ENCODE measurements around the gene TMC6.

Gene TMC6, protein sequence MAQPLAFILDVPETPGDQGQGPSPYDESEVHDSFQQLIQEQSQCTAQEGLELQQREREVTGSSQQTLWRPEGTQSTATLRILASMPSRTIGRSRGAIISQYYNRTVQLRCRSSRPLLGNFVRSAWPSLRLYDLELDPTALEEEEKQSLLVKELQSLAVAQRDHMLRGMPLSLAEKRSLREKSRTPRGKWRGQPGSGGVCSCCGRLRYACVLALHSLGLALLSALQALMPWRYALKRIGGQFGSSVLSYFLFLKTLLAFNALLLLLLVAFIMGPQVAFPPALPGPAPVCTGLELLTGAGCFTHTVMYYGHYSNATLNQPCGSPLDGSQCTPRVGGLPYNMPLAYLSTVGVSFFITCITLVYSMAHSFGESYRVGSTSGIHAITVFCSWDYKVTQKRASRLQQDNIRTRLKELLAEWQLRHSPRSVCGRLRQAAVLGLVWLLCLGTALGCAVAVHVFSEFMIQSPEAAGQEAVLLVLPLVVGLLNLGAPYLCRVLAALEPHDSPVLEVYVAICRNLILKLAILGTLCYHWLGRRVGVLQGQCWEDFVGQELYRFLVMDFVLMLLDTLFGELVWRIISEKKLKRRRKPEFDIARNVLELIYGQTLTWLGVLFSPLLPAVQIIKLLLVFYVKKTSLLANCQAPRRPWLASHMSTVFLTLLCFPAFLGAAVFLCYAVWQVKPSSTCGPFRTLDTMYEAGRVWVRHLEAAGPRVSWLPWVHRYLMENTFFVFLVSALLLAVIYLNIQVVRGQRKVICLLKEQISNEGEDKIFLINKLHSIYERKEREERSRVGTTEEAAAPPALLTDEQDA

DNA sequence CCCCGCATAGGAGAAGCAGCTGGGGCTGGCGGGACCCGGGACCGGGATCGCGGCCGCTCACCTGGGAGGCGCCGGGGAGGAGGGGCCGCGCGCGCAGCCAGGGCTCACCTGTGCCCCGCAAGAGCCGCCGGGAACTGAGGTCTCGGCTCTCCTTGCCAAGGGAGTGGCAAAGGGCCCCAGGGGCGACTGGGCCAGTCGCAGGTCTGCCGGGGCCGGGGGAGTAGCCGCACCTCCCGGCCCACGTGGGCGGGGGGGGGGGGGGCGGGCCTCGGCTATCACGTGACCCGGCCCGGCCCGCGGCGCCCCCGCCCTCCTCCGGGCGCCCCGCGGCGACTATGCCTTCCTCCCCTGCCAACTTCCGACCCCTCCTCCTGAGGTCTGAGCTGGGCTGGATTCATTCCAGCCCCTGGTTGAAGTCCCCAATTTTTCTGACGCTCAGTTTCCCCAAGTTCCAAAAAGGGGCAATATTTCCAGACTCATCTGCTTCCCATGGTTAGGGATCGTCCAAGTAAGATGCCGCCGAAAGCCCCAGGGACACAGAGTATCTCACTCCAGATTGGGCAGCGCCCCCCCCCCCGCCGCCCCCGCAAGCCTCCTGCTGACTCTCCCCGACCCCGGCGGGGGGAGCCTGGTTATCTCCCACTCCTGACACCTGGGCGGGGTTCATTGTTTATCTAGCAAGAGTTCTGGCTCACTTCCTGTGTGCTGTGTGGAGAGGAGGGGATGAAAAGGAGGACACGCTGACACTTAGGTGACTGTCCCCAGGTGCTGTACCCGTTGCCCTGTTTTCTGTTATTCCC is at the start of gene TMC6:
Gene TMC6 (minus strand): TSS at position 205 of the 800 bp plus-strand sequence. CDS start 1,923 bp downstream, outside the sequence.
- peak within 1 kb of the TSS; percentile 97 for H3K27ac ChIP-seq
- TF ChIP-seq ZFX (IDR thresholded peaks at IDR 0.05), result no peak
- TF ChIP-seq, protein P1, sequence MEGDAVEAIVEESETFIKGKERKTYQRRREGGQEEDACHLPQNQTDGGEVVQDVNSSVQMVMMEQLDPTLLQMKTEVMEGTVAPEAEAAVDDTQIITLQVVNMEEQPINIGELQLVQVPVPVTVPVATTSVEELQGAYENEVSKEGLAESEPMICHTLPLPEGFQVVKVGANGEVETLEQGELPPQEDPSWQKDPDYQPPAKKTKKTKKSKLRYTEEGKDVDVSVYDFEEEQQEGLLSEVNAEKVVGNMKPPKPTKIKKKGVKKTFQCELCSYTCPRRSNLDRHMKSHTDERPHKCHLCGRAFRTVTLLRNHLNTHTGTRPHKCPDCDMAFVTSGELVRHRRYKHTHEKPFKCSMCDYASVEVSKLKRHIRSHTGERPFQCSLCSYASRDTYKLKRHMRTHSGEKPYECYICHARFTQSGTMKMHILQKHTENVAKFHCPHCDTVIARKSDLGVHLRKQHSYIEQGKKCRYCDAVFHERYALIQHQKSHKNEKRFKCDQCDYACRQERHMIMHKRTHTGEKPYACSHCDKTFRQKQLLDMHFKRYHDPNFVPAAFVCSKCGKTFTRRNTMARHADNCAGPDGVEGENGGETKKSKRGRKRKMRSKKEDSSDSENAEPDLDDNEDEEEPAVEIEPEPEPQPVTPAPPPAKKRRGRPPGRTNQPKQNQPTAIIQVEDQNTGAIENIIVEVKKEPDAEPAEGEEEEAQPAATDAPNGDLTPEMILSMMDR (conservative IDR thresholded peaks at IDR 0.05), result no peak

DNA sequence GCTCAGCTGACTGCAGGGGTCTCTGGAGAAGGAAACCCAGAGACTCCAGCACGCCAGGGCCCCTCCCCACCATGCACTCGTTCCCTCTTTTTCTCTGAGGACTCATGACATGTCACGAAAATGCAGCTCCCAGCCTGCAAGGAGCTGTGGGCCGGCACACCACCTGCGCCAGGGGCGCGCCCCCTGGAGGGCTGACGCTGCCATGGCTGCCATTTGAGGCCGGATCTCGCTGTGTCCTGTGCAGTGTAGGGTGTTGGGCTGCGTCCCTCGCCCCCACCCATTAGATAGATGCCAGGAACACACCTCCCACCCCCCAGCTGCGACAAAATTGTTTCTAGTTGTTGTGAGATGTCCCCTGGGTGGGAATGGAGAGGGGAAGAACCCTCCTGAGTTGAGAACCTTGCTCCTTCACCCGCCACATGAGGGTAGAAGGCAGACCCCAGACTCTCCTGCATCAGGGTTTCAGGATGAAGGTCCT is 48.0 kb upstream of the TMC6 start:
- no peak for TF ChIP-seq ZFX (IDR thresholded peaks at IDR 0.05)
- TF ChIP-seq, protein P1 (conservative IDR thresholded peaks at IDR 0.05), result no peak; the same call in 1 of the 2 replicates
- H3K27ac ChIP-seq, result peak overlapping the region; percentile 71

DNA sequence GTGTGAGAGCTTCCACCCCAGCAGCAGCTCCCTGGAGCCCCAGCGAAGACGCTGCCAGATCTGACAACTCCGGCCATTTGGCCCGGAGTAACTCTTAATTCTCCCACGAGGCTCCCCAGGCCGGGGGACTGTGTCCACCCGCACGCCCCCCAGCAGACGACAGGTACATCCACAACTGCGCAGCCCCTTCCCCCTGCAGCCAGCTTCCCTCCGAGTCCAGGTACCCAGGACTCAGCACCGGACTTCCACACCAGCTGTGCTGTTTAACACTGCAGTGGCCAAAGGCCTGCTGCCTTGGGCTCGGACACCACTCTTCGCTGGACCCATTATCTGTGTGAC is 47.1 kb upstream of the TMC6 start:
- no peak for TF ChIP-seq ZFX (IDR thresholded peaks at IDR 0.05)
- TF ChIP-seq, protein P1 (conservative IDR thresholded peaks at IDR 0.05), result no peak

DNA sequence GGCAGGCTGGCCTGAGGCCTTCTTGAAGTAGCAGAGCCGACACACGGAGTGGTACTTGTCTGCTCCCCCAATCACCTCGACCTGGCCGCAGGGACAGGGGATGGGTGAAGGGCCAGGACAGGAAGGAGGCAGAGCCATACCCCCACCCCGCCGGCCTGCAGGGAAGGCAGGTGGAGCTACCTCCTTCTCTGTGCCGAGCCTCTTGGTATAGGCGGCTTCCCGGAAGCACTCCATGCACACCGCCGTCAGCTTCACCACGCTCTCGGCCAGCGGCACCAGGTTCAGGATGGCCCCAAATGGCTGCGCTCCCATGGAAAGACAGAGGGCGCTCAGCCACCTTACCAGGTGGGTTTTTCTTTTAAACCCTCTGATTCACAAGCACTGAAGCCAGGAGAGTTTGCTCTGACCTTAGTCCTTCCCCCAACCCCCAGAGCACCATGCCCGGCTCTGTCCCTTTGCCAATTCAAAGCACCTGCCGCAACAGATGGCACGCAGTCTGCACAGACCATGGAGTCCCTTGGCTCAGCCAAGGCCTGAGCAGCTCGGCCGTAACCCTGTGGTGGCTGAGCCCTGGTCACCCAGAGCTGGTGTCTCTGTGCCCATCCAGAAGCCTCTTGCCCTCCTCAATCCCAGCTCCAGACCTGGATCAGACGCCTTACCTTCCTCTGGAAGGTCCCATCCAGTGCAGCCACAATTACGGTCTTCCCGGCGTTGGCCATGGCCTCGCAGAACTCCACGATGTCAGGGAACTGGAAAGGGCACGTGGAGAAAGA is 46.5 kb upstream of the TMC6 start:
- TF ChIP-seq, protein P1 (conservative IDR thresholded peaks at IDR 0.05), result peak; percentile 66
- TF ChIP-seq ZFX (IDR thresholded peaks at IDR 0.05), result 0 out of 2 replicates have a peak, but pooled peaks have one; percentile 50
- peak overlapping the region; percentile 71 for H3K27ac ChIP-seq

More for the DNA sequence above, 47.1 kb upstream of the TMC6 start:
- H3K27ac ChIP-seq, result peak overlapping the region; percentile 71

DNA sequence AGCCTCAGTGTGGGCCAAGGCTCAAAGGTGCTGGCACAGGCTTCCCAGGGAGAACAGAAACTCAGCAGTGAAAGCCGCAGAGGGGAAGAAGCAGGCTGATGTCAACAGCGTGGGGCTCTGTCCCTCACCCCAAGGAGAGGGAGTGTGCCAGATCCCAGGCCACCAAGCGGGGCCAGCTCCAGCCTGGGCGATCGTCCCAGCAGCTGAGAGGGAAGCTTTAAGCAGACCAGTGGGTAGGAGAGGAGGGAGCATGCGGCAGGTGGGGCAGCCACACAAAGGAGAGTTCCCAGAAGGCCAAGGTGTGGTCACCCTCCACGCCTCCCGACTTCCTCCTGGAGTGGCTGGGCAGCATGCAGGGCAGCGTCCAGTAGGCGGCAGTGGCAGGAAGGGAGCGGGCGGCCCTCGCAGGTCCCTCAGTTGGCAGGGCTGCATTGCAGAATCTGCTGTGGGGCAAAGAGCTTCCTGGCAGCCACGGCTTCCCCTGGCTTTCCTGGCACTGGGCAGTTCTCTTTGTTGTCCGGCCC is 45.9 kb upstream of the TMC6 start:
- H3K27ac ChIP-seq, result peak overlapping the region; percentile 71
- TF ChIP-seq ZFX (IDR thresholded peaks at IDR 0.05), result no peak
- TF ChIP-seq, protein P1 (conservative IDR thresholded peaks at IDR 0.05), result peak; percentile 80

DNA sequence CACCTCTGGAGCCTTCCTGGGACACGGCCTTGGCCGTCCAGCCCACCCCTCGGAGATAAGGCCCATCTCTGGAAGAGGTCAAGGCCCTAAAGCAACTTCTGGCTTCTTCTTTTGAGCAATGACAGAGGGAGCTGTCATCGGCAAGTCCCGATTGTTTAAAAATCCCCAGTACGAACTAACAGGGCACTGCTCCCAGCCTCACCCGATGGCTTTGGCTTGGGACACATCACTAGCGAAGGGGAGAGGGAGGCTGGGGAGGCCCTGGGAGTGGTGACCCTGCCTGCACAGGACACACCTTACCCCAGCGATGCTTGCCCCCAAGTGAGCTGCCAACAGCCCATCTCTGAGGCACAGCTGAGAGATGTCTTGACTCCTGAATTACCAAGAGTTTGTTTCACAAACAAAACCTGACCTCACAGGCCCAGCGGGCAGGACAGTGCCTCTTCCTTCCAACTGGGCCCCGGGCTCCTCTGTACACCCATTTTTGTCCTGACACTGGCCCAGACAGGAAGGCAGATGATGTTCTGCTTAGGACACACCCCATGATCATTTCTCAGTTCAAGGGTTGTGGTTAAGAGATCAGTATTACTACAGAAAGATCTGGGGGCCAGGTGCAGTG is 44.7 kb upstream of the TMC6 start:
- peak overlapping the region; percentile 71 for H3K27ac ChIP-seq
- no peak for TF ChIP-seq ZFX (IDR thresholded peaks at IDR 0.05)
- TF ChIP-seq, protein P1 (conservative IDR thresholded peaks at IDR 0.05), result no peak
